Testis (tissue), 2 donors: ENCODE data around the gene TACC2.

Experiments used
- CTCF ChIP-seq, 3 experiments: fragments of 450-650 bp in 2 of 3; fragments of 200-600 bp in 1 of 3; sonication (generic) in 1 of 3; IDR thresholded peaks; one replicate each; pipeline ENCODE4 v1.5.1; 2016 to 2019; ENCODE audit warnings: antibody characterized with exemption in 3 of 3, mild to moderate bottlenecking in 2 of 3, moderate library complexity in 1 of 3
- POLR2A ChIP-seq: fragments of 450-650 bp; IDR thresholded peaks from one replicate; pipeline ENCODE4 v1.6.1; 2017; ENCODE audit warnings: antibody characterized with exemption, mild to moderate bottlenecking, moderate library complexity

- TF ChIP-seq POLR2A (no peak), CTCF (IDR thresholded peaks at IDR 0.05) (no peak)
These were observed 23.0 kb upstream of the TACC2 start for GRCh38 chr10:121965996-121966395.
